TTC549 (cell line): ENCODE results near the gene RIPOR3.
"Not testable (repeated sequence)": the region's sequence is repeated elsewhere in the genome, so short reads cannot be mapped to it uniquely, and the experiment has no call there.

Experiments used
- FAIRE-seq: peaks from 2 replicates; lab custom pipeline; 2012; peaks lifted over from hg19 to GRCh38; lab: Jason Lieb, UNC

RIPOR3 gene

GRCh38 chr20:50551288-50551687, 140.1 kb downstream of the RIPOR3 start:
- FAIRE-seq, result no peak

GRCh38 chr20:50550531-50550930, 140.8 kb downstream of the RIPOR3 start:
- no peak for FAIRE-seq

GRCh38 chr20:50548396-50548795, 142.9 kb downstream of the RIPOR3 start:
- FAIRE-seq, result no peak

- no peak for FAIRE-seq
Measured at GRCh38 chr20:50547964-50548363, 143.4 kb downstream of the RIPOR3 start.

GRCh38 chr20:50546729-50547314, 144.5 kb downstream of the RIPOR3 start:
- FAIRE-seq, result no peak

GRCh38 chr20:50545126-50545525, 146.2 kb downstream of the RIPOR3 start:
- FAIRE-seq, result no peak

- FAIRE-seq, result no peak
Measured at GRCh38 chr20:50543326-50543725, 148.0 kb downstream of the RIPOR3 start.

- no peak for FAIRE-seq
Measured at GRCh38 chr20:50541606-50542041, 149.7 kb downstream of the RIPOR3 start.

GRCh38 chr20:50540620-50541605, 150.4 kb downstream of the RIPOR3 start:
- FAIRE-seq, result no peak

GRCh38 chr20:50539798-50540197, 151.5 kb downstream of the RIPOR3 start:
- FAIRE-seq, result not testable (repeated sequence)

- no peak for FAIRE-seq
Measured at GRCh38 chr20:50538276-50538675, 153.1 kb downstream of the RIPOR3 start.

GRCh38 chr20:50537546-50538201, 153.7 kb downstream of the RIPOR3 start:
- FAIRE-seq, result no peak

- FAIRE-seq, result no peak
Measured at GRCh38 chr20:50536333-50536732, 155.0 kb downstream of the RIPOR3 start.
